ENCODE data around the gene FUT4.

- TF ChIP-seq CTCF (IDR thresholded peaks at IDR 0.05): no peak
- no peak for TF ChIP-seq POLR2AphosphoS5 (IDR thresholded peaks at IDR 0.05)
Observed at GRCh38 chr11:94550513-94550912, 6.8 kb downstream of the FUT4 start.

Data from sigmoid colon (tissue), 4 donors.